DND-41 (cell line): ENCODE results near the gene RFX5.

Experiments
- ATAC-seq: fragments of 200-7000 bp; cut with Tn5 transposase; 3 replicates; pipeline ENCODE4 v1.9.1; 2021; ENCODE audit warnings: low read depth; ENCODE audit not compliant: insufficient read depth
- DNase-seq: peaks from one replicate; pipeline ENCODE4 v3.0.0-alpha.2; 2020
- H2AFZ ChIP-seq: 2 replicates; pipeline ENCODE4 v1.6.0; 2012; ENCODE audit warnings: low read depth, low read length
- H3K27ac ChIP-seq: 2 replicates; pipeline ENCODE4 v1.5.1; 2012; ENCODE audit warnings: low read length, inconsistent platforms
- H3K27me3 ChIP-seq: fragments of 200-600 bp; sonication (generic); 2 replicates; pipeline ENCODE4 v1.6.0; 2012; ENCODE audit warnings: low read length, mild to moderate bottlenecking, inconsistent platforms; ENCODE audit not compliant: insufficient read depth, poor library complexity
- H3K36me3 ChIP-seq: 2 replicates; pipeline ENCODE4 v1.5.1; 2012; ENCODE audit warnings: low read length, inconsistent platforms; ENCODE audit not compliant: insufficient read depth
- H3K4me1 ChIP-seq: 2 replicates; pipeline ENCODE4 v1.5.1; 2012; ENCODE audit warnings: mild to moderate bottlenecking, low read length; ENCODE audit not compliant: insufficient read depth
- H3K4me2 ChIP-seq: 2 replicates; pipeline ENCODE4 v1.6.0; 2012; ENCODE audit warnings: mild to moderate bottlenecking, moderate library complexity, low read length, inconsistent platforms; ENCODE audit not compliant: insufficient read depth
- H3K4me3 ChIP-seq, 2 experiments: fragments of 200-600 bp in 1 of 2; shearing (Covaris generic) in 1 of 2; 2 replicates each; pipeline ENCODE4 v1.5.1; 2012 to 2016; ENCODE audit warnings: inconsistent platforms in 2 of 2, low read length in 2 of 2, mild to moderate bottlenecking in 2 of 2, low read depth in 1 of 2, moderate library complexity in 1 of 2
- H3K79me2 ChIP-seq: 2 replicates; pipeline ENCODE4 v1.6.0; 2012; ENCODE audit warnings: low read length, inconsistent platforms; ENCODE audit not compliant: insufficient read depth
- H3K9ac ChIP-seq: 2 replicates; pipeline ENCODE4 v1.6.0; 2012; ENCODE audit warnings: low read depth, mild to moderate bottlenecking, inconsistent platforms, low read length, moderate library complexity
- H3K9me3 ChIP-seq: 2 replicates; pipeline ENCODE4 v1.5.1; 2012; ENCODE audit warnings: low read length, moderate library complexity, mild to moderate bottlenecking, inconsistent platforms; ENCODE audit not compliant: insufficient read depth, severe bottlenecking
- H4K20me1 ChIP-seq: 2 replicates; pipeline ENCODE4 v1.6.0; 2012; ENCODE audit warnings: low read length; ENCODE audit not compliant: insufficient read depth
- EZH2 ChIP-seq: IDR thresholded peaks from 3 replicates; pipeline ENCODE4 v1.6.1; 2012; ENCODE audit warnings: borderline replicate concordance, low read depth, mild to moderate bottlenecking, moderate library complexity, low read length, inconsistent platforms; ENCODE audit not compliant: severe bottlenecking
- TF ChIP-seq, protein P1 (sequence below): IDR thresholded peaks from 2 replicates; pipeline ENCODE4 v1.5.1; 2012; ENCODE audit warnings: borderline replicate concordance, low read length, moderate library complexity, mild to moderate bottlenecking; ENCODE audit not compliant: poor library complexity, severe bottlenecking; ENCODE audit errors: extremely low read depth

RFX5 gene

DNA sequence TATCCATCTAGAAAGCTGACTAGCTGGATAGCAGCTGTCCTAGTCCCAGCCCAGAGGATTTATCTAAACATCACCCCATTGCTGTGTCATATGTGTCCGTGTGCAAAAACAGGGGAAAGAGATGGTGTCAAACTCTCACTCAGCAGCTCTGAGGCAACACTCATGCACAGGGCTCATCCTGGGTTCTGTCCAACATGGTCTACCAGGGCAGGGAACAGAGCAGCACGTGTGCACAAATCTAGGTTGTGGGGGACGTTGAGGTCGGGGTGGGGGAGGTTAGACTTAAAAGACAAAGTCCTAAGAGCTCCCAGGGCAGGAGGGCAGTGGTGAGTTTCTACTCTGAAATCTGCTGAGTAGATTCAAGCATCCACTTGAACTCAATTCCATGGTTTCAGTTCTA, 36.0 kb downstream of the RFX5 start:
- H3K27ac ChIP-seq = no peak overlapping the region
- peaks cover 12% of the 10 kb centered on the region for H4K20me1 ChIP-seq
- no peaks in the 10 kb centered on the region for H3K4me1 ChIP-seq
- H3K4me2 ChIP-seq = no peak overlapping the region
- ATAC-seq (no peak), DNase-seq (no peak)
- peaks cover 96% of the 10 kb centered on the region for H3K36me3 ChIP-seq
- no peaks in the 10 kb centered on the region for H3K27me3 ChIP-seq
- H2AFZ ChIP-seq = no peak overlapping the region
- no peak for TF ChIP-seq EZH2
- TF ChIP-seq, protein P1, sequence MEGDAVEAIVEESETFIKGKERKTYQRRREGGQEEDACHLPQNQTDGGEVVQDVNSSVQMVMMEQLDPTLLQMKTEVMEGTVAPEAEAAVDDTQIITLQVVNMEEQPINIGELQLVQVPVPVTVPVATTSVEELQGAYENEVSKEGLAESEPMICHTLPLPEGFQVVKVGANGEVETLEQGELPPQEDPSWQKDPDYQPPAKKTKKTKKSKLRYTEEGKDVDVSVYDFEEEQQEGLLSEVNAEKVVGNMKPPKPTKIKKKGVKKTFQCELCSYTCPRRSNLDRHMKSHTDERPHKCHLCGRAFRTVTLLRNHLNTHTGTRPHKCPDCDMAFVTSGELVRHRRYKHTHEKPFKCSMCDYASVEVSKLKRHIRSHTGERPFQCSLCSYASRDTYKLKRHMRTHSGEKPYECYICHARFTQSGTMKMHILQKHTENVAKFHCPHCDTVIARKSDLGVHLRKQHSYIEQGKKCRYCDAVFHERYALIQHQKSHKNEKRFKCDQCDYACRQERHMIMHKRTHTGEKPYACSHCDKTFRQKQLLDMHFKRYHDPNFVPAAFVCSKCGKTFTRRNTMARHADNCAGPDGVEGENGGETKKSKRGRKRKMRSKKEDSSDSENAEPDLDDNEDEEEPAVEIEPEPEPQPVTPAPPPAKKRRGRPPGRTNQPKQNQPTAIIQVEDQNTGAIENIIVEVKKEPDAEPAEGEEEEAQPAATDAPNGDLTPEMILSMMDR = no peak
- H3K79me2 ChIP-seq = peaks cover 11% of the 10 kb centered on the region; the same call in 1 of the 2 replicates
- no peak overlapping the region for H3K4me3 ChIP-seq
- H3K9ac ChIP-seq = no peak overlapping the region
- H3K9me3 ChIP-seq = no peaks in the 10 kb centered on the region

DNA sequence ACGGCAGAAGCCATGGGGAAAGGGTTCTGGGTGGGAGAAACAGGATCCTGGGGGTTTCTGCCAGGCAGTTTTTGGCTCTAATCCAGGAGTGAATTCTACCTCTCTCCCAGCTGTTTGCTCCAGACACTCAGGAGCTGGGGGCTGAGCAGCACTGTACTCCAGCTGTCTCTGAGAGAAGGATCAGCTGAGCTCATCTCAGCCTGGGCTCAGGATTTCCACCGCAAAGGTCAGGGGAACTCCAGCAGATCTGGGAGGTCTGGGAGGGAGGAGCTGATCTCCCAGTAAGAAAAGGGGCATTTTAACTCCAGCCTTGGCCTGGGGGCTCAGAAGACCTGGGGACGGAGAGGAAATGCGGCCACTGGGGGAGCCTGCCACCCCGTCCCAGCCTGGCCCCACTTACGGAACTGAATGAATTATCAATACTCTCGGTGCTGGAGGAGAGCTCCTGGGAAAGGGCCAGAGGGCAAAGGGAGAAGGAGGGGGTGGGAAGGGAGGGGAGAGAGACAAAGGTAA, 37.2 kb downstream of the RFX5 start:
- peaks cover 9% of the 10 kb centered on the region for H4K20me1 ChIP-seq
- no peak overlapping the region for H3K4me2 ChIP-seq
- H3K27ac ChIP-seq = no peak overlapping the region
- no peaks in the 10 kb centered on the region for H3K9me3 ChIP-seq
- H3K36me3 ChIP-seq = peaks cover 97% of the 10 kb centered on the region
- no peak overlapping the region for H3K4me3 ChIP-seq
- peaks cover 6% of the 10 kb centered on the region; the same call in 1 of the 2 replicates for H3K79me2 ChIP-seq
- ATAC-seq = no peak
- H3K9ac ChIP-seq = no peak overlapping the region
- TF ChIP-seq EZH2 = no peak
- TF ChIP-seq, protein P1 = no peak
- no peak overlapping the region for H2AFZ ChIP-seq
- no peaks in the 10 kb centered on the region for H3K4me1 ChIP-seq
- no peak for DNase-seq
- H3K27me3 ChIP-seq = no peaks in the 10 kb centered on the region

DNA sequence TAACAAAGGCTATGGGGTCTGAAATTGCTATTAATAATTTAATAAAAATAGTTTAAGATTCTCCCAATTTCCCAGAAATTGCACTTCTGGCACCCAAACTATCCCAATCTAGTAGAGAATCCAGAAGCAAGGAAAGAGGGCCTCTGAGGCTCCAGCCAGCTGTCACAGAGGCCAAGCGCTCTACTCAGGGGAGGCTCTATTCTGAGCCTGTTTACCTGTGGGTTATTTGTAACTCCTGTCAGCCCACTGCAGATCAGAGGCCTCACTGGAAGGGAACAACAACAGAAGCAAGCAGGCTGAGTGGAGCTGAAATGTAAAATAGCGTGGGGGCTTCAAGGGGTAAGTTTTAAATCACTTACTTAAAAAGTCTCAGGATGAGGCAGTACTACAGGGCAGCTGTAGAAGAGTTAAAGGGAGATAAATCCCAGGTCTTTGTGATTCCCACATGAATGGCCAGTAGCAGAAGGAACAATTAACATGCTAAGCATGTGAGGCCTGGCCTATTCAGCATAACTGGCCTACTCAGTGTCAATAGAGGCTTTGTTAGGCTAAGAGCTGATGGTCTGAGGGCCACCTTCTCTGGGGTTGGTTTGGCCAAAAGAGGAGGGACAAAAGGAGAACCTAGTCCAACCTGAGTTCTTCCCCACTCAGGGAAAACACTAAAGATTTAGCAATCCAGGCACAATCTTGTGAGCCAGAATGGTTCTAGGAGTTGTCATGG, 52.1 kb downstream of the RFX5 start:
- no peak overlapping the region for H3K9ac ChIP-seq
- H3K4me1 ChIP-seq = no peaks in the 10 kb centered on the region
- H4K20me1 ChIP-seq = peaks cover 15% of the 10 kb centered on the region
- no peak overlapping the region for H2AFZ ChIP-seq
- TF ChIP-seq, protein P1 = no peak
- no peak for TF ChIP-seq EZH2
- peaks cover 91% of the 10 kb centered on the region for H3K36me3 ChIP-seq
- no peak overlapping the region for H3K27ac ChIP-seq
- no peak overlapping the region for H3K4me3 ChIP-seq
- no peak overlapping the region for H3K4me2 ChIP-seq
- no peaks in the 10 kb centered on the region for H3K27me3 ChIP-seq
- no peak for ATAC-seq
- H3K9me3 ChIP-seq = no peaks in the 10 kb centered on the region
- H3K79me2 ChIP-seq = no peaks in the 10 kb centered on the region
- DNase-seq = no peak
